ENCODE results near the gene TTLL11. TPM values are rescaled to one million over a fixed set of nuclear protein-coding genes. Genes with fewer than 3 reads are reported as not detected.
A peak's percentile ranks its signal among the peaks of the same experiment; 100 is the strongest.

The TTLL11 gene
- total RNA-seq, 1 experiment from 2014 or later: 7.0 TPM

DNA sequence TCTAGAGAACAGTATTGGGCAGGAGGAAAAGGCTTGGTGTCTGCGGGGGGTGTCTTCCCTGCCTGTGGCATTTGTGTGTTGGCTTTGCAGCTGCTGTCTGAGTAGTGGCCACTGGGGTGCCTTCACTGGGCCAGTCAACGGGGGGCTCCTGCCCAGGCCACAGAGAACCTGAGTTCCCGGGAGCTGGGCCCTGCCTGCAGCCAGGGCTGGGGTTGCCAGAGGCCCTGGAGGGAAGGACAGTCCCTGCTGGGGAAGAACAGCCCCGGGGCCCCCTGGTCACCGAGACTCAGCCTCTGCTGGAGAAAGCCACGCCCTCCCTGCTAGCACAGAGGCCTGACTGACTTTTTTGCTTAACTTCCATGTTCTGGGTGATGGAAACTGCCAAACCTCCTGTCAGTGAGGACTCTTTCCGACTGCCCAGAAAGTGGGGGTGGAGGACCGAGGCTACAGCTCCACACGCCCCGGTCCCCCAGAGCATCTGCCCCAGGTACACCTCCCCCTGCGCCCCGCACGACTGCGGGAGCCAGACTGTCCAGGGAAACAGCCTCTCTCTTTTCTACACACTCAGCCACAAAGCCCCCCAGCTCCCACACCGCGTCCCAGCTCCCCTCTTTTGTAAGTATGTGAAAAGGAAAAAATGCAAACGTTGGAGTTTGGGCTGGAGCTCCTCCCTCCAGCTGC lies 308.2 kb downstream of the TTLL11 start:
- no peak for ATAC-seq
- Histone ChIP-seq H3F3A (ENCODE audit: low read length, unreplicated experiment) (no peaks in the 10 kb centered on the region), H3K4me1 (ENCODE audit: insufficient read depth, low read length) (no peaks in the 10 kb centered on the region), H3K79me2 (ENCODE audit: low read length) (no peaks in the 10 kb centered on the region), H3K36me3 (ENCODE audit: low read depth, low read length) (no peaks in the 10 kb centered on the region), H3K27ac (ENCODE audit: low read length) (no peak overlapping the region), H3K4me3 (ENCODE audit: low read length) (no peak overlapping the region), H3K27me3 (ENCODE audit: low read length) (no peaks in the 10 kb centered on the region), H3K9ac (ENCODE audit: low read length) (no peak overlapping the region), H3K4me2 (ENCODE audit: low read length) (no peak overlapping the region), H3K9me2 (replicated peaks; ENCODE audit: low read length) (no peaks in the 10 kb centered on the region), H2AFZ (ENCODE audit: low read length) (no peak overlapping the region), H4K20me1 (ENCODE audit: low read length) (no peaks in the 10 kb centered on the region), H3K9me3 (ENCODE audit: low read length) (no peaks in the 10 kb centered on the region)
- ChIA-PET POLR2A (ENCODE audit: unreplicated experiment) (no interaction called here), CTCF (no interaction called here)
- intact Hi-C loops (cut with micrococcal nuclease): no loop called here
- no peak for DNase-seq
- TF ChIP-seq EZH2 (IDR thresholded peaks at IDR 0.05; ENCODE audit: low read length, unreplicated experiment): no peak
- TF ChIP-seq, protein P1, sequence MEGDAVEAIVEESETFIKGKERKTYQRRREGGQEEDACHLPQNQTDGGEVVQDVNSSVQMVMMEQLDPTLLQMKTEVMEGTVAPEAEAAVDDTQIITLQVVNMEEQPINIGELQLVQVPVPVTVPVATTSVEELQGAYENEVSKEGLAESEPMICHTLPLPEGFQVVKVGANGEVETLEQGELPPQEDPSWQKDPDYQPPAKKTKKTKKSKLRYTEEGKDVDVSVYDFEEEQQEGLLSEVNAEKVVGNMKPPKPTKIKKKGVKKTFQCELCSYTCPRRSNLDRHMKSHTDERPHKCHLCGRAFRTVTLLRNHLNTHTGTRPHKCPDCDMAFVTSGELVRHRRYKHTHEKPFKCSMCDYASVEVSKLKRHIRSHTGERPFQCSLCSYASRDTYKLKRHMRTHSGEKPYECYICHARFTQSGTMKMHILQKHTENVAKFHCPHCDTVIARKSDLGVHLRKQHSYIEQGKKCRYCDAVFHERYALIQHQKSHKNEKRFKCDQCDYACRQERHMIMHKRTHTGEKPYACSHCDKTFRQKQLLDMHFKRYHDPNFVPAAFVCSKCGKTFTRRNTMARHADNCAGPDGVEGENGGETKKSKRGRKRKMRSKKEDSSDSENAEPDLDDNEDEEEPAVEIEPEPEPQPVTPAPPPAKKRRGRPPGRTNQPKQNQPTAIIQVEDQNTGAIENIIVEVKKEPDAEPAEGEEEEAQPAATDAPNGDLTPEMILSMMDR (conservative IDR thresholded peaks at IDR 0.05; ENCODE audit: low read depth, low read length): no peak
- TF ChIP-seq EZH2phosphoT487 (IDR thresholded peaks at IDR 0.05; ENCODE audit: borderline replicate concordance, low read length): no peak
- no TSS peak for BruUV-seq (replicated peaks)

DNA sequence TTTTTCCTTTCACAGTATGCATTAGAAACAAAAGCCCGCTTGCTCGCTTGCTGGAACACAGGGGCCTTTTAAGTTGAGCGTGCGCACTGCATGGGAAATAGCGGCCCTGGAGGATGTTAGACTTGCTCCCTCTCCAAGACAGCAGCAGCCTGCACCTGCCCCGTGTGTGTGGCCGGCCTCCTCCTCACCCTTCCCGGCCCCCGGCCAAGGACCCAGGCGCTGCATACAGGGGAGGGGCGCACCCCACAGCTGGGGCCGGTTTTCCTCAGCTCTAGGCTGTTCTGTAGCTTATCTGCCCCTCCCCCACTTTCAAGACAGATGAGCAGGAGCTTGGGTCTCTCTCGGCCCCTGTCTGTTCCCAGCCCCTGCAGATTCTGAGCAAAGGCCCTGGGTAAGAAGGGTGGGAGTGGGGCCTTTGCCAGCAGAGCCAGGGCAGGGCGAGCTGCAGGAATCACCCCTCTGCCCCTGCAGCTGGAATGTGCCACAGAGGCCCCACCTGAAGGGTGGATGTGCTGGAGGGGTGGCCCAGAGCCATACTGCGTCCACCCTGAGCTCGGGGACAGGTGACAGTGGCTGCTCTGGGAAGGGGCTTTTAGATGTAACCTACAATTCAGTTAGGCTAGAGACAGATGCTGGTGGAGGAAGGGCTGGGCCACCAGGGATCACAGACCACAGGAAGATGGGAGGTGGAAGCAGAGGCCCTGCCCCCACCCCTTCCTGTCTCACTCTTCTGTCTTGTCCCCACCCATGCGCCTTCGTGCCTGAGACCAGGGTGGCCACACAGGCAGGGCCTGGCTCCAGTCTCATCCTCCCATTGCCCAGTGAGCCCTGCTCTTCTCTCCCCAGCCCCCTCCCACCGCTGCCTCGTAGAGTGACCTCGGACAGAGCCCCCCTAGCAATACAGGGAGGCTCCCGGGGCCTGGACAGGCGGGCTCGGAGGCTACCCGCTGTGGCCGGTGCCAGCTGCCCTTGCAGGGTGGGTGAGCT lies 309.3 kb downstream of the TTLL11 start:
- no peak overlapping the region for H3K4me3 ChIP-seq (ENCODE audit: low read length)
- ATAC-seq: no peak
- CTCF ChIA-PET: no interaction called here

More for the DNA sequence above, 309.3 kb downstream of the TTLL11 start:
- H3K36me3 ChIP-seq (ENCODE audit: low read depth, low read length): no peaks in the 10 kb centered on the region
- H3K4me1 ChIP-seq (ENCODE audit: insufficient read depth, low read length): no peaks in the 10 kb centered on the region
- no peak overlapping the region for H2AFZ ChIP-seq (ENCODE audit: low read length)
- BruUV-seq (replicated peaks): TSS peak; percentile 28
- no peak overlapping the region for H3K27ac ChIP-seq (ENCODE audit: low read length)
- no peaks in the 10 kb centered on the region for H3K79me2 ChIP-seq (ENCODE audit: low read length)
- H3K9ac ChIP-seq (ENCODE audit: low read length): no peak overlapping the region
- TF ChIP-seq, protein P1 (conservative IDR thresholded peaks at IDR 0.05; ENCODE audit: low read depth, low read length): no peak
- no peak for TF ChIP-seq EZH2phosphoT487 (IDR thresholded peaks at IDR 0.05; ENCODE audit: borderline replicate concordance, low read length)
- no peak for DNase-seq
- H3K4me2 ChIP-seq (ENCODE audit: low read length): no peak overlapping the region
- no peaks in the 10 kb centered on the region for H3F3A ChIP-seq (ENCODE audit: low read length, unreplicated experiment)
- no peaks in the 10 kb centered on the region for H3K9me2 ChIP-seq (replicated peaks; ENCODE audit: low read length)
- H4K20me1 ChIP-seq (ENCODE audit: low read length): no peaks in the 10 kb centered on the region
- intact Hi-C loops (cut with micrococcal nuclease): no loop called here
- H3K27me3 ChIP-seq (ENCODE audit: low read length): no peaks in the 10 kb centered on the region
- POLR2A ChIA-PET (ENCODE audit: unreplicated experiment): no interaction called here
- no peaks in the 10 kb centered on the region for H3K9me3 ChIP-seq (ENCODE audit: low read length)
